ENCODE results near the gene MCOLN2. TPM values are rescaled to one million over a fixed set of nuclear protein-coding genes. Genes with fewer than 3 reads are reported as not detected.

MCOLN2 gene
- total RNA-seq, 1 experiment from 2014 or later = 1.3 TPM

GRCh38 chr1:84946631-84947030, 50.3 kb downstream of the MCOLN2 start:
- H3K27ac ChIP-seq (ENCODE audit: insufficient read length, low read depth, low read length) = no peak overlapping the region
- no peaks in the 10 kb centered on the region for H3K36me3 Mint-ChIP-seq (ENCODE audit: insufficient read depth in 1 of 3, low read depth in 3 of 3)
- no CpG with 5 or more reads among the region's 4 CpGs for whole genome bisulfite sequencing (ENCODE audit: extremely low coverage, insufficient read length, low lambda C conversion rate)

More at GRCh38 chr1:84946631-84947030, 50.3 kb downstream of the MCOLN2 start:
- Histone ChIP-seq H2AFZ (ENCODE audit: low read length) (no peak overlapping the region), H3T11ph (ENCODE audit: low read length) (no peak overlapping the region), H3K4ac (ENCODE audit: low read depth, low read length) (no peak overlapping the region), H4K91ac (ENCODE audit: insufficient read length, low read depth, low read length) (no peak overlapping the region), H4K8ac (replicated peaks; ENCODE audit: insufficient read length, low read depth, low read length) (no peak overlapping the region), H3K79me2 (ENCODE audit: insufficient read depth, low read length) (no peaks in the 10 kb centered on the region), H3K56ac (ENCODE audit: insufficient read length, low read depth, low read length) (no peak overlapping the region), H2BK12ac (ENCODE audit: insufficient read length, low read depth, low read length) (no peak overlapping the region), H3K4me1 (ENCODE audit: insufficient read depth, low read length) (no peaks in the 10 kb centered on the region; the same call in 1 of the 2 replicates), H2BK15ac (ENCODE audit: low read depth, low read length) (no peak overlapping the region), H2BK120ac (ENCODE audit: low read depth, low read length, poor library complexity, severe bottlenecking) (no peak overlapping the region), H2BK20ac (ENCODE audit: low read depth, low read length, poor library complexity, severe bottlenecking) (no peak overlapping the region), H3K14ac (ENCODE audit: insufficient read depth, low read length) (no peak overlapping the region), H2BK5ac (ENCODE audit: insufficient read length, low read length) (no peak overlapping the region), H4K20me1 (ENCODE audit: control insufficient read depth, insufficient read depth, insufficient read length) (no peaks in the 10 kb centered on the region), H3K79me1 (ENCODE audit: insufficient read depth, low read depth, low read length, poor library complexity, severe bottlenecking) (no peaks in the 10 kb centered on the region), H3K23ac (ENCODE audit: insufficient read length, low read depth, low read length) (no peak overlapping the region), H3K9me3 (ENCODE audit: control insufficient read depth, low read depth, low read length) (no peaks in the 10 kb centered on the region), H3K18ac (ENCODE audit: insufficient read length, low read depth, low read length) (no peak overlapping the region), H2AK5ac (ENCODE audit: insufficient read length, low read length) (no peak overlapping the region), H4K5ac (ENCODE audit: insufficient read length, low read depth, low read length) (no peak overlapping the region), H3K27me3 (ENCODE audit: insufficient read depth, low read length) (no peaks in the 10 kb centered on the region), H3K9ac (ENCODE audit: extremely low read depth, insufficient read length, low read length) (no peak overlapping the region), H3K4me2 (ENCODE audit: insufficient read depth, insufficient read length, low read length) (no peak overlapping the region), H3K23me2 (ENCODE audit: insufficient read length, low read depth, low read length, poor library complexity, severe bottlenecking) (no peaks in the 10 kb centered on the region)
- DNase-seq = no peak
- H3K27ac Mint-ChIP-seq = no peak overlapping the region
- no peak overlapping the region for H3K4me3 Mint-ChIP-seq
- H3K27me3 Mint-ChIP-seq (ENCODE audit: low read depth) = peaks cover 2% of the 10 kb centered on the region
- H3K4me1 Mint-ChIP-seq = peaks cover 20 to 26% of the 10 kb centered on the region in 2 experiments
- no peak for TF ChIP-seq CTCF (conservative IDR thresholded peaks at IDR 0.05)
- no peaks in the 10 kb centered on the region; a peak in 2 of 5 replicates for H3K9me3 Mint-ChIP-seq

Measured in H9 (cell line).